Fibroblast of lung (primary cell): ENCODE results near the gene PHF19. TPM values are rescaled to one million over a fixed set of nuclear protein-coding genes. Genes with fewer than 3 reads are reported as not detected.

Experiments
- DNase-seq, 2 donors: peaks; one replicate each; pipeline versions ENCODE4 v3.0.0 to v3.0.0-alpha.2; 2010; ENCODE audit warnings: low read depth in 2 of 2
- H2AFZ ChIP-seq: 2 replicates; pipeline ENCODE4 v1.5.1; 2012; ENCODE audit warnings: low read length, control low read depth, inconsistent platforms
- H3K27ac ChIP-seq: 2 replicates; pipeline ENCODE4 v1.5.1; 2011; ENCODE audit warnings: low read length, control low read depth; ENCODE audit not compliant: insufficient read depth
- H3K27me3 ChIP-seq: 2 replicates; pipeline ENCODE4 v1.5.1; 2011; ENCODE audit warnings: mild to moderate bottlenecking, low read length; ENCODE audit not compliant: control insufficient read depth, insufficient read depth
- H3K36me3 ChIP-seq: 2 replicates; pipeline ENCODE4 v1.5.1; 2011; ENCODE audit warnings: low read length; ENCODE audit not compliant: control insufficient read depth, insufficient read depth
- H3K4me1 ChIP-seq: 2 replicates; pipeline ENCODE4 v1.5.1; 2011; ENCODE audit warnings: low read length; ENCODE audit not compliant: control insufficient read depth, insufficient read depth; ENCODE audit errors: extremely low read depth
- H3K4me2 ChIP-seq: 2 replicates; pipeline ENCODE4 v1.5.1; 2011; ENCODE audit warnings: low read length, control low read depth; ENCODE audit not compliant: insufficient read depth; ENCODE audit errors: extremely low read depth
- H3K4me3 ChIP-seq, 4 experiments: fragments of 200-600 bp in 1 of 4; sonication (generic) in 1 of 4; replicated peaks in 1 of 4; 2 replicates each; pipeline ENCODE4 v1.5.1; 2011 to 2016; ENCODE audit warnings: low read length in 4 of 4, low read depth in 3 of 4, mild to moderate bottlenecking in 3 of 4, control low read depth in 2 of 4, inconsistent platforms in 1 of 4, mixed read lengths in 1 of 4; ENCODE audit not compliant: insufficient read depth in 1 of 4; ENCODE audit errors: control extremely low read depth in 1 of 4
- H3K79me2 ChIP-seq: 2 replicates; pipeline ENCODE4 v1.5.1; 2012; ENCODE audit warnings: mild to moderate bottlenecking, low read length, inconsistent platforms; ENCODE audit not compliant: control insufficient read depth, insufficient read depth
- H3K9ac ChIP-seq: 2 replicates; pipeline ENCODE4 v1.5.1; 2011; ENCODE audit warnings: mild to moderate bottlenecking, low read length, control low read depth; ENCODE audit not compliant: insufficient read depth
- H3K9me3 ChIP-seq: 2 replicates; pipeline ENCODE4 v1.5.1; 2012; ENCODE audit warnings: low read depth, low read length; ENCODE audit not compliant: control insufficient read depth, insufficient read depth
- H4K20me1 ChIP-seq: 2 replicates; pipeline ENCODE4 v1.5.1; 2011; ENCODE audit warnings: low read length; ENCODE audit not compliant: control insufficient read depth, insufficient read depth; ENCODE audit errors: extremely low read depth
- CTCF ChIP-seq, 2 donors: IDR thresholded peaks in 1 of 2; conservative IDR thresholded peaks in 1 of 2; 1 replicate in 1 of 2; 2 replicates in 1 of 2; pipeline ENCODE4 v1.5.1; 2011 to 2012; ENCODE audit warnings: low read length in 2 of 2, control low read depth in 1 of 2, inconsistent platforms in 1 of 2, low read depth in 1 of 2, mild to moderate bottlenecking in 1 of 2
- EZH2 ChIP-seq: IDR thresholded peaks from 2 replicates; pipeline ENCODE4 v1.5.1; 2012; ENCODE audit warnings: low read length, control low read depth, mild to moderate bottlenecking; ENCODE audit errors: missing control alignments
- polyA plus RNA-seq, 2 donors: library from polyadenylated mRNA; depleted of rRNA in 1 of 2; stranded (reverse) in 1 of 2; unstranded in 1 of 2; fragments of >200 nt; gene quantifications; 2 replicates each; pipeline ENCODE4 v1.2.1, GENCODE V29; 2011 to 2012; ENCODE audit warnings: missing spikeins in 1 of 2
- total RNA-seq: library from RNA; depleted of rRNA; stranded (reverse); fragments of >200 nt; gene quantifications from 2 replicates; pipeline ENCODE4 v1.2.1, GENCODE V29; 2014

The PHF19 gene
- total and polyA plus RNA-seq, 2 donors (not counting 1 experiment from before 2014, with no cell fraction given): 21.4 to 38.3 TPM

- no peak for DNase-seq
- Histone ChIP-seq H3K9ac (no peak overlapping the region), H4K20me1 (no peaks in the 10 kb centered on the region), H3K4me3 (no peak overlapping the region), H3K4me1 (peaks cover 6% of the 10 kb centered on the region), H3K9me3 (no peaks in the 10 kb centered on the region), H2AFZ (no peak overlapping the region), H3K4me2 (no peak overlapping the region), H3K27me3 (no peaks in the 10 kb centered on the region), H3K36me3 (no peaks in the 10 kb centered on the region), H3K27ac (no peak overlapping the region), H3K79me2 (no peaks in the 10 kb centered on the region)
- TF ChIP-seq CTCF (conservative IDR thresholded peaks at IDR 0.05 in 1 of 2, IDR thresholded peaks at IDR 0.05 in 1 of 2; ENCODE audit: low read depth in 1 of 2, low read length in 2 of 2): no peak
- TF ChIP-seq EZH2: no peak
Observed at GRCh38 chr9:120919843-120920805, 43.1 kb upstream of the PHF19 start.

- Histone ChIP-seq H3K4me3 (no peak overlapping the region), H3K27me3 (no peaks in the 10 kb centered on the region), H3K36me3 (no peaks in the 10 kb centered on the region), H3K9ac (no peak overlapping the region), H2AFZ (no peak overlapping the region), H3K27ac (no peak overlapping the region), H3K4me1 (peaks cover 6% of the 10 kb centered on the region), H3K4me2 (no peak overlapping the region), H4K20me1 (no peaks in the 10 kb centered on the region), H3K9me3 (no peaks in the 10 kb centered on the region), H3K79me2 (no peaks in the 10 kb centered on the region)
- TF ChIP-seq CTCF (conservative IDR thresholded peaks at IDR 0.05 in 1 of 2, IDR thresholded peaks at IDR 0.05 in 1 of 2; ENCODE audit: low read depth in 1 of 2, low read length in 2 of 2): no peak
- no peak for TF ChIP-seq EZH2
- DNase-seq: no peak
Observed at GRCh38 chr9:120918931-120919842, 42.2 kb upstream of the PHF19 start.
